ENCODE measurements around the gene RAG1. TPM values are rescaled to one million over a fixed set of nuclear protein-coding genes. Genes with fewer than 3 reads are reported as not detected.

The RAG1 gene
- total and polyA plus RNA-seq, 2 of the 8 experiments (the other 6 are each of a cell fraction or from before 2014, with no cell fraction given) = 0.14 to 0.58 TPM

DNA sequence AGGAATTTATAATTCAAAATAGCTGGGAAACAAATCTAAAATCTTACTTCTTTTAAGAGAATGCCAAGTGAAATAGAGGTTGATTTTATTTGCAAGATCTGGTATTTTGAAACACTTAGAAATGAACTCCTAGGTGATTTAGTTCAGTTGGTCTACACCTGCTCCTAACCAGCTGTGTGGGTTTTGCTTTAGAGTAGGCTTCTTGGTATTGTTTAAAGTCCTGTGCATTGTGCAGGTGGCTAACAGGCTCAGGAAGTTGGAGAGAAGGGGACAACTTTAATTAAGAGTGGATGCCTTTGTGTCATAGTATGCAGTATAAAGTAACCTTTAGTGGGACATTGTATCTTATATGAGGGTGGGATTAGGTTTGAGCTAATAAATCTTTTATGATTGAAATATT is 34.3 kb downstream of the RAG1 start (continued):
- TF ChIP-seq, protein P1, sequence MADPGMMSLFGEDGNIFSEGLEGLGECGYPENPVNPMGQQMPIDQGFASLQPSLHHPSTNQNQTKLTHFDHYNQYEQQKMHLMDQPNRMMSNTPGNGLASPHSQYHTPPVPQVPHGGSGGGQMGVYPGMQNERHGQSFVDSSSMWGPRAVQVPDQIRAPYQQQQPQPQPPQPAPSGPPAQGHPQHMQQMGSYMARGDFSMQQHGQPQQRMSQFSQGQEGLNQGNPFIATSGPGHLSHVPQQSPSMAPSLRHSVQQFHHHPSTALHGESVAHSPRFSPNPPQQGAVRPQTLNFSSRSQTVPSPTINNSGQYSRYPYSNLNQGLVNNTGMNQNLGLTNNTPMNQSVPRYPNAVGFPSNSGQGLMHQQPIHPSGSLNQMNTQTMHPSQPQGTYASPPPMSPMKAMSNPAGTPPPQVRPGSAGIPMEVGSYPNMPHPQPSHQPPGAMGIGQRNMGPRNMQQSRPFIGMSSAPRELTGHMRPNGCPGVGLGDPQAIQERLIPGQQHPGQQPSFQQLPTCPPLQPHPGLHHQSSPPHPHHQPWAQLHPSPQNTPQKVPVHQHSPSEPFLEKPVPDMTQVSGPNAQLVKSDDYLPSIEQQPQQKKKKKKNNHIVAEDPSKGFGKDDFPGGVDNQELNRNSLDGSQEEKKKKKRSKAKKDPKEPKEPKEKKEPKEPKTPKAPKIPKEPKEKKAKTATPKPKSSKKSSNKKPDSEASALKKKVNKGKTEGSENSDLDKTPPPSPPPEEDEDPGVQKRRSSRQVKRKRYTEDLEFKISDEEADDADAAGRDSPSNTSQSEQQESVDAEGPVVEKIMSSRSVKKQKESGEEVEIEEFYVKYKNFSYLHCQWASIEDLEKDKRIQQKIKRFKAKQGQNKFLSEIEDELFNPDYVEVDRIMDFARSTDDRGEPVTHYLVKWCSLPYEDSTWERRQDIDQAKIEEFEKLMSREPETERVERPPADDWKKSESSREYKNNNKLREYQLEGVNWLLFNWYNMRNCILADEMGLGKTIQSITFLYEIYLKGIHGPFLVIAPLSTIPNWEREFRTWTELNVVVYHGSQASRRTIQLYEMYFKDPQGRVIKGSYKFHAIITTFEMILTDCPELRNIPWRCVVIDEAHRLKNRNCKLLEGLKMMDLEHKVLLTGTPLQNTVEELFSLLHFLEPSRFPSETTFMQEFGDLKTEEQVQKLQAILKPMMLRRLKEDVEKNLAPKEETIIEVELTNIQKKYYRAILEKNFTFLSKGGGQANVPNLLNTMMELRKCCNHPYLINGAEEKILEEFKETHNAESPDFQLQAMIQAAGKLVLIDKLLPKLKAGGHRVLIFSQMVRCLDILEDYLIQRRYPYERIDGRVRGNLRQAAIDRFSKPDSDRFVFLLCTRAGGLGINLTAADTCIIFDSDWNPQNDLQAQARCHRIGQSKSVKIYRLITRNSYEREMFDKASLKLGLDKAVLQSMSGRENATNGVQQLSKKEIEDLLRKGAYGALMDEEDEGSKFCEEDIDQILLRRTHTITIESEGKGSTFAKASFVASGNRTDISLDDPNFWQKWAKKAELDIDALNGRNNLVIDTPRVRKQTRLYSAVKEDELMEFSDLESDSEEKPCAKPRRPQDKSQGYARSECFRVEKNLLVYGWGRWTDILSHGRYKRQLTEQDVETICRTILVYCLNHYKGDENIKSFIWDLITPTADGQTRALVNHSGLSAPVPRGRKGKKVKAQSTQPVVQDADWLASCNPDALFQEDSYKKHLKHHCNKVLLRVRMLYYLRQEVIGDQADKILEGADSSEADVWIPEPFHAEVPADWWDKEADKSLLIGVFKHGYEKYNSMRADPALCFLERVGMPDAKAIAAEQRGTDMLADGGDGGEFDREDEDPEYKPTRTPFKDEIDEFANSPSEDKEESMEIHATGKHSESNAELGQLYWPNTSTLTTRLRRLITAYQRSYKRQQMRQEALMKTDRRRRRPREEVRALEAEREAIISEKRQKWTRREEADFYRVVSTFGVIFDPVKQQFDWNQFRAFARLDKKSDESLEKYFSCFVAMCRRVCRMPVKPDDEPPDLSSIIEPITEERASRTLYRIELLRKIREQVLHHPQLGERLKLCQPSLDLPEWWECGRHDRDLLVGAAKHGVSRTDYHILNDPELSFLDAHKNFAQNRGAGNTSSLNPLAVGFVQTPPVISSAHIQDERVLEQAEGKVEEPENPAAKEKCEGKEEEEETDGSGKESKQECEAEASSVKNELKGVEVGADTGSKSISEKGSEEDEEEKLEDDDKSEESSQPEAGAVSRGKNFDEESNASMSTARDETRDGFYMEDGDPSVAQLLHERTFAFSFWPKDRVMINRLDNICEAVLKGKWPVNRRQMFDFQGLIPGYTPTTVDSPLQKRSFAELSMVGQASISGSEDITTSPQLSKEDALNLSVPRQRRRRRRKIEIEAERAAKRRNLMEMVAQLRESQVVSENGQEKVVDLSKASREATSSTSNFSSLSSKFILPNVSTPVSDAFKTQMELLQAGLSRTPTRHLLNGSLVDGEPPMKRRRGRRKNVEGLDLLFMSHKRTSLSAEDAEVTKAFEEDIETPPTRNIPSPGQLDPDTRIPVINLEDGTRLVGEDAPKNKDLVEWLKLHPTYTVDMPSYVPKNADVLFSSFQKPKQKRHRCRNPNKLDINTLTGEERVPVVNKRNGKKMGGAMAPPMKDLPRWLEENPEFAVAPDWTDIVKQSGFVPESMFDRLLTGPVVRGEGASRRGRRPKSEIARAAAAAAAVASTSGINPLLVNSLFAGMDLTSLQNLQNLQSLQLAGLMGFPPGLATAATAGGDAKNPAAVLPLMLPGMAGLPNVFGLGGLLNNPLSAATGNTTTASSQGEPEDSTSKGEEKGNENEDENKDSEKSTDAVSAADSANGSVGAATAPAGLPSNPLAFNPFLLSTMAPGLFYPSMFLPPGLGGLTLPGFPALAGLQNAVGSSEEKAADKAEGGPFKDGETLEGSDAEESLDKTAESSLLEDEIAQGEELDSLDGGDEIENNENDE (IDR thresholded peaks at IDR 0.05; ENCODE audit: insufficient replicate concordance, low read length) = no peak
- no peak for TF ChIP-seq POU5F1 (IDR thresholded peaks at IDR 0.05; ENCODE audit: low read depth, low read length)
- no peak for TF ChIP-seq GABPA (IDR thresholded peaks at IDR 0.05; ENCODE audit: borderline replicate concordance, insufficient read depth, low read length)
- no peak for TF ChIP-seq POLR2AphosphoS5 (IDR thresholded peaks at IDR 0.05; ENCODE audit: low read depth, low read length)
